Measurements from ENCODE around the gene POLR3B. TPM values are rescaled to one million over a fixed set of nuclear protein-coding genes. Genes with fewer than 3 reads are reported as not detected.

Gene POLR3B
- total RNA-seq, 4 donors from 2014 or later, result 9.6 to 14.6 (median 12.6) TPM

- 84% methylated on average over 1 of the region's 1 CpG for WGBS
- no peaks in the 10 kb centered on the region for H3K9me3 ChIP-seq
- no peak for DNase-seq (ENCODE audit: low spot score in 2 of 2)
- no peaks in the 10 kb centered on the region for H3K36me3 ChIP-seq
- no peaks in the 10 kb centered on the region for H3K4me1 ChIP-seq
- no peaks in the 10 kb centered on the region for H3K27me3 ChIP-seq
- no peak overlapping the region for H3K27ac ChIP-seq
- H3K4me3 ChIP-seq, result no peak overlapping the region
- TF ChIP-seq, protein P1, sequence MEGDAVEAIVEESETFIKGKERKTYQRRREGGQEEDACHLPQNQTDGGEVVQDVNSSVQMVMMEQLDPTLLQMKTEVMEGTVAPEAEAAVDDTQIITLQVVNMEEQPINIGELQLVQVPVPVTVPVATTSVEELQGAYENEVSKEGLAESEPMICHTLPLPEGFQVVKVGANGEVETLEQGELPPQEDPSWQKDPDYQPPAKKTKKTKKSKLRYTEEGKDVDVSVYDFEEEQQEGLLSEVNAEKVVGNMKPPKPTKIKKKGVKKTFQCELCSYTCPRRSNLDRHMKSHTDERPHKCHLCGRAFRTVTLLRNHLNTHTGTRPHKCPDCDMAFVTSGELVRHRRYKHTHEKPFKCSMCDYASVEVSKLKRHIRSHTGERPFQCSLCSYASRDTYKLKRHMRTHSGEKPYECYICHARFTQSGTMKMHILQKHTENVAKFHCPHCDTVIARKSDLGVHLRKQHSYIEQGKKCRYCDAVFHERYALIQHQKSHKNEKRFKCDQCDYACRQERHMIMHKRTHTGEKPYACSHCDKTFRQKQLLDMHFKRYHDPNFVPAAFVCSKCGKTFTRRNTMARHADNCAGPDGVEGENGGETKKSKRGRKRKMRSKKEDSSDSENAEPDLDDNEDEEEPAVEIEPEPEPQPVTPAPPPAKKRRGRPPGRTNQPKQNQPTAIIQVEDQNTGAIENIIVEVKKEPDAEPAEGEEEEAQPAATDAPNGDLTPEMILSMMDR (IDR thresholded peaks at IDR 0.05), result no peak
- TF ChIP-seq POLR2A (IDR thresholded peaks at IDR 0.05) (no peak), POLR2AphosphoS5 (IDR thresholded peaks at IDR 0.05) (no peak), EP300 (IDR thresholded peaks at IDR 0.05) (no peak)
These were observed 70.4 kb downstream of the POLR3B start for GRCh38 chr12:106427917-106428316.

DNA sequence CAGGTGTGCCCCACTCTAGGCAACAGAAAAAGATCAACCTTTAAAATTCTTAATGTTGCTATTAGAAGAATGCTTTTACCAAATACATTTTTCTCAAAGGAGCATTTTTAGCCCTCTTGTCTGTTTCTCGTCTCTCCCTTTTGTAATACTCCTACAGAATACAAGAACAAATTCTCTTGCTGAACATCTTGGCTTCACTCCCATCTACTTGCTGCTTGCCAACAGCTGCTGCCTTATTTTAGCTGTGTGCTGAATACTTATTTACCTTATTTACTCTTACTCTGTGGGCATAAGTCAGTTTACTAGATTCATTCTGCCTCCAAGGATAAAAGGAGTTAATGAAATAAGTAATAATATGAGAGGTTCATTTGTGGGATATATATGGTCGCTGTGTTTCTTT is 70.8 kb downstream of the POLR3B start:
- no peaks in the 10 kb centered on the region for H3K9me3 ChIP-seq
- no peaks in the 10 kb centered on the region for H3K4me1 ChIP-seq
- 56% methylated on average over 2 of the region's 2 CpGs for WGBS
- no peaks in the 10 kb centered on the region for H3K36me3 ChIP-seq
- TF ChIP-seq EP300 (IDR thresholded peaks at IDR 0.05), result no peak
- no peak for TF ChIP-seq POLR2AphosphoS5 (IDR thresholded peaks at IDR 0.05)
- TF ChIP-seq POLR2A (IDR thresholded peaks at IDR 0.05), result no peak
- TF ChIP-seq, protein P1 (IDR thresholded peaks at IDR 0.05), result no peak
- no peaks in the 10 kb centered on the region for H3K27me3 ChIP-seq
- H3K4me3 ChIP-seq, result no peak overlapping the region
- no peak for DNase-seq (ENCODE audit: low spot score in 2 of 2)
- no peak overlapping the region for H3K27ac ChIP-seq

GRCh38 chr12:106429043-106429552 is 71.5 kb downstream of the POLR3B start:
- TF ChIP-seq POLR2A (IDR thresholded peaks at IDR 0.05), result no peak
- TF ChIP-seq, protein P1 (IDR thresholded peaks at IDR 0.05), result no peak
- no peak overlapping the region for H3K27ac ChIP-seq
- H3K9me3 ChIP-seq, result no peaks in the 10 kb centered on the region
- no peaks in the 10 kb centered on the region for H3K27me3 ChIP-seq
- peaks cover 4% of the 10 kb centered on the region for H3K36me3 ChIP-seq
- no peak for DNase-seq (ENCODE audit: low spot score in 2 of 2)
- no peak overlapping the region for H3K4me3 ChIP-seq
- H3K4me1 ChIP-seq, result no peaks in the 10 kb centered on the region
- WGBS, result 63% methylated on average over 7 of the region's 7 CpGs

- no peak for DNase-seq (ENCODE audit: low spot score in 2 of 2)
- 100% methylated on average over 1 of the region's 1 CpG for WGBS
- H3K4me3 ChIP-seq, result no peak overlapping the region
- TF ChIP-seq, protein P1 (IDR thresholded peaks at IDR 0.05), result no peak
- no peak for TF ChIP-seq EP300 (IDR thresholded peaks at IDR 0.05)
- no peak for TF ChIP-seq POLR2A (IDR thresholded peaks at IDR 0.05)
- TF ChIP-seq POLR2AphosphoS5 (IDR thresholded peaks at IDR 0.05), result no peak
- H3K4me1 ChIP-seq, result no peaks in the 10 kb centered on the region
- no peaks in the 10 kb centered on the region for H3K27me3 ChIP-seq
- no peaks in the 10 kb centered on the region for H3K9me3 ChIP-seq
- H3K36me3 ChIP-seq, result peaks cover 10% of the 10 kb centered on the region
- H3K27ac ChIP-seq, result no peak overlapping the region
These were observed 72.1 kb downstream of the POLR3B start for GRCh38 chr12:106429636-106430035.

DNA sequence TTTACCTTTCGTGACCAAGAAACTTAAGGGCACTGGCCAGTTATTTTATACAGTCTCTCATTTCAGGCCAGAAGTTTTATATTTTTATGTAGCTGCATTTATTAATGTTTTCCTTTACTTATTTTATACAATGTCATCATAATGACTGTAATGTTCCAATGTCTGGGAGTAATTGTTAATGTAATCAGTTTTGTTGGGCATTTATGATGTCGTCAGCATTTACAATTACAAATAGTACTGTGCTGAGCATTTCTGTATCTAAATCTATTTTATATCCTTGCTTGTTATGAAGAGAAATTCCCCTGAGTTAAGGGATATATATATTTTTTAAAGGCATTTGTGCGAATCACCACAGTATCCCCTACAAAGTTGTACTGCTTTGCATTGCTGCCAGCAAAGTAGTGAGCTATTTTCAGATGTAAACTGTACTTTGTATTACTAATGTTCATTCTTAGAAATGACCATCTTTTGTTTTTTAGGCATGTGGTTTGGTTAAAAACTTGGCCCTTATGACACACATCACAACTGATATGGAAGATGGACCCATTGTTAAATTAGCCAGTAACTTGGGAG is 74.4 kb downstream of the POLR3B start:
- TF ChIP-seq POLR2AphosphoS5 (IDR thresholded peaks at IDR 0.05), result no peak
- TF ChIP-seq POLR2A (IDR thresholded peaks at IDR 0.05), result no peak
- no peak for TF ChIP-seq EP300 (IDR thresholded peaks at IDR 0.05)
- TF ChIP-seq, protein P1 (IDR thresholded peaks at IDR 0.05), result no peak
- Histone ChIP-seq H3K9me3 (no peaks in the 10 kb centered on the region), H3K27me3 (no peaks in the 10 kb centered on the region), H3K27ac (no peak overlapping the region), H3K36me3 (peaks cover 25% of the 10 kb centered on the region), H3K4me3 (no peak overlapping the region), H3K4me1 (no peaks in the 10 kb centered on the region)
- WGBS, result 96% methylated on average over 3 of the region's 3 CpGs
- no peak for DNase-seq (ENCODE audit: low spot score in 2 of 2)
